PFSK-1 (cell line): ENCODE measurements around the gene CELSR1.

Experiments used
- FOXP2 ChIP-seq: optimal IDR thresholded peaks from 2 replicates; pipeline ENCODE3; 2011; ENCODE audit warnings: borderline replicate concordance, control low read depth, inconsistent platforms; ENCODE audit not compliant: insufficient read depth; ENCODE audit errors: extremely low read length, extremely low read depth
- POLR2AphosphoS5 ChIP-seq: IDR thresholded peaks from 2 replicates; pipeline ENCODE4 v1.6.1; 2012; ENCODE audit warnings: low read depth, mild to moderate bottlenecking, control low read depth, low read length, moderate library complexity
- SIN3A ChIP-seq: IDR thresholded peaks from 2 replicates; pipeline ENCODE4 v1.6.1; 2012; ENCODE audit warnings: mild to moderate bottlenecking, low read length, moderate library complexity, borderline replicate concordance; ENCODE audit not compliant: insufficient read depth

GRCh38 chr22:46546466-46547178 is 9.2 kb upstream of the CELSR1 start:
- no peak for TF ChIP-seq SIN3A
- no peak for TF ChIP-seq FOXP2
- no peak for TF ChIP-seq POLR2AphosphoS5
